ENCODE results near the gene IQCH. TPM values are rescaled to one million over a fixed set of nuclear protein-coding genes. Genes with fewer than 3 reads are reported as not detected.

IQCH gene
- total RNA-seq, 1 experiment from 2014 or later: 1.1 TPM

DNA sequence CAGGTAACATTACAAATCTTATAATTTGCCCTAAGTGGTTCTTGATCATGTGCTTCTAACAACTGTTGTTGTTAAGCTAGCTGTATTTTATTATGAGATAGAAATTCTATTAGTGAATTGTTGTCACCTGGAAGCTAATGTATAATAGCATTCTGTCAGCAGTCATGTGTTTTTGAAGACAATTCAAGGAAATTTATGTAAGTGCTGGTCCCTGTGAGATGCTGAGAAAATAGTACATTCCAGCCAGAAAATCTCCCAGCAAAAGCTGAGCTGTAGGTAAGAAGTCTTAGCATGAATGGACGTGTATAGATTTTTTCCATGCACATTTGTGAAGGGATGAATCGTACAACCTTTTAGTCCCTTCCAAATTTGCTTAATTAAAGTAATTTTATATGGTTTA is 146.3 kb downstream of the IQCH start:
- H3K27ac Mint-ChIP-seq: no peak overlapping the region
- Histone ChIP-seq H3T11ph (ENCODE audit: low read length) (no peak overlapping the region), H3K27me3 (ENCODE audit: insufficient read depth, low read length) (no peaks in the 10 kb centered on the region), H3K4me2 (ENCODE audit: insufficient read depth, insufficient read length, low read length) (no peak overlapping the region), H3K23me2 (ENCODE audit: insufficient read length, low read depth, low read length, poor library complexity, severe bottlenecking) (no peaks in the 10 kb centered on the region), H2BK5ac (ENCODE audit: insufficient read length, low read length) (no peak overlapping the region), H3K23ac (ENCODE audit: insufficient read length, low read depth, low read length) (no peak overlapping the region), H2BK12ac (ENCODE audit: insufficient read length, low read depth, low read length) (no peak overlapping the region), H3K4me1 (ENCODE audit: insufficient read depth, low read length) (no peaks in the 10 kb centered on the region), H3K4ac (ENCODE audit: low read depth, low read length) (no peak overlapping the region), H2AK5ac (ENCODE audit: insufficient read length, low read length) (no peak overlapping the region), H4K5ac (ENCODE audit: insufficient read length, low read depth, low read length) (no peak overlapping the region), H3K9me3 (ENCODE audit: control insufficient read depth, low read depth, low read length) (no peaks in the 10 kb centered on the region), H3K9ac (ENCODE audit: extremely low read depth, insufficient read length, low read length) (no peak overlapping the region), H3K79me2 (ENCODE audit: insufficient read depth, low read length) (no peaks in the 10 kb centered on the region), H3K27ac (ENCODE audit: insufficient read length, low read depth, low read length) (no peak overlapping the region), H2BK20ac (ENCODE audit: low read depth, low read length, poor library complexity, severe bottlenecking) (no peak overlapping the region), H2BK15ac (ENCODE audit: low read depth, low read length) (no peak overlapping the region), H3K56ac (ENCODE audit: insufficient read length, low read depth, low read length) (no peak overlapping the region), H4K20me1 (ENCODE audit: control insufficient read depth, insufficient read depth, insufficient read length) (no peaks in the 10 kb centered on the region), H3K79me1 (ENCODE audit: insufficient read depth, low read depth, low read length, poor library complexity, severe bottlenecking) (no peaks in the 10 kb centered on the region), H3K14ac (ENCODE audit: insufficient read depth, low read length) (no peak overlapping the region), H3K18ac (ENCODE audit: insufficient read length, low read depth, low read length) (no peak overlapping the region), H4K8ac (replicated peaks; ENCODE audit: insufficient read length, low read depth, low read length) (no peak overlapping the region), H2AFZ (ENCODE audit: low read length) (no peak overlapping the region), H4K91ac (ENCODE audit: insufficient read length, low read depth, low read length) (no peak overlapping the region), H2BK120ac (ENCODE audit: low read depth, low read length, poor library complexity, severe bottlenecking) (no peak overlapping the region)
- H3K4me1 Mint-ChIP-seq: peaks cover 26 to 38% of the 10 kb centered on the region in 2 experiments
- no peak for DNase-seq
- H3K4me3 Mint-ChIP-seq: no peak overlapping the region
- H3K27me3 Mint-ChIP-seq (ENCODE audit: low read depth): no peaks in the 10 kb centered on the region; the same call in 1 of the 2 replicates
- no peaks in the 10 kb centered on the region for H3K36me3 Mint-ChIP-seq (ENCODE audit: insufficient read depth in 1 of 3, low read depth in 3 of 3)
- no peaks in the 10 kb centered on the region for H3K9me3 Mint-ChIP-seq
- TF ChIP-seq, protein P1, sequence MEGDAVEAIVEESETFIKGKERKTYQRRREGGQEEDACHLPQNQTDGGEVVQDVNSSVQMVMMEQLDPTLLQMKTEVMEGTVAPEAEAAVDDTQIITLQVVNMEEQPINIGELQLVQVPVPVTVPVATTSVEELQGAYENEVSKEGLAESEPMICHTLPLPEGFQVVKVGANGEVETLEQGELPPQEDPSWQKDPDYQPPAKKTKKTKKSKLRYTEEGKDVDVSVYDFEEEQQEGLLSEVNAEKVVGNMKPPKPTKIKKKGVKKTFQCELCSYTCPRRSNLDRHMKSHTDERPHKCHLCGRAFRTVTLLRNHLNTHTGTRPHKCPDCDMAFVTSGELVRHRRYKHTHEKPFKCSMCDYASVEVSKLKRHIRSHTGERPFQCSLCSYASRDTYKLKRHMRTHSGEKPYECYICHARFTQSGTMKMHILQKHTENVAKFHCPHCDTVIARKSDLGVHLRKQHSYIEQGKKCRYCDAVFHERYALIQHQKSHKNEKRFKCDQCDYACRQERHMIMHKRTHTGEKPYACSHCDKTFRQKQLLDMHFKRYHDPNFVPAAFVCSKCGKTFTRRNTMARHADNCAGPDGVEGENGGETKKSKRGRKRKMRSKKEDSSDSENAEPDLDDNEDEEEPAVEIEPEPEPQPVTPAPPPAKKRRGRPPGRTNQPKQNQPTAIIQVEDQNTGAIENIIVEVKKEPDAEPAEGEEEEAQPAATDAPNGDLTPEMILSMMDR (conservative IDR thresholded peaks at IDR 0.05): no peak
- WGBS (ENCODE audit: extremely low coverage, insufficient read length, low lambda C conversion rate): no CpG with 5 or more reads among the region's 2 CpGs

All from H9 (cell line).